GM21529 (cell line): ENCODE data around the gene GPR157.

Experiments
- ATAC-seq: cut with Tn5 transposase; IDR thresholded peaks from one replicate; pipeline ENCODE4 v1.9.1; 2021; ENCODE audit not compliant: unreplicated experiment

GPR157 gene

DNA sequence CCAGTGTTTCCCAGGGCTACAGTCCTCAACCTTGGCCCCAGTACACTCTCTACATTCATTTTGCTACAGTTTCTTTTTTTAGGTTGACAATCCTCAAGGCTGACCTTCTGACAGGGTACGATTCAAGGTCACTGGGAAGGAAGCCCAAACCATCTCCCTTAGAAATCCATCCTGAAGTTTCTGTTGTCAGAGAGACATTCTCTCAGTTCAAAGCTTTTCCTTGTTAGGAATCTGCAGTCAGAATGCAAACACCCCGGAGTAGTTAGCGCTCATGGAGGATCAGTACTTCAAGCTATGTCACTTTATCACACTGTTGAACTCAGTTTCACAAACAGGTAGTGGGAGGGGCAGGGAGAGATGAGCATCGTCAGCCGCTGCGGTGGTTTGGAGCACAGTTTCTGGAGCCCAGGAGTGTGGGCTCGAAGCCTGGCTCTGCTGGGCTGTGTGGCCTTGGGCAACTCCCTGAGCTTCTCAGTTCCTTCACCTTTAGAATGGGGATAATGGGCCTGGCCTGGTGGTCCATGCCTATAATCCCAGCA lies 63.6 kb downstream of the GPR157 start:
- ATAC-seq: no peak

- ATAC-seq: no peak
These were observed 66.1 kb downstream of the GPR157 start for GRCh38 chr1:9062846-9063245.

DNA sequence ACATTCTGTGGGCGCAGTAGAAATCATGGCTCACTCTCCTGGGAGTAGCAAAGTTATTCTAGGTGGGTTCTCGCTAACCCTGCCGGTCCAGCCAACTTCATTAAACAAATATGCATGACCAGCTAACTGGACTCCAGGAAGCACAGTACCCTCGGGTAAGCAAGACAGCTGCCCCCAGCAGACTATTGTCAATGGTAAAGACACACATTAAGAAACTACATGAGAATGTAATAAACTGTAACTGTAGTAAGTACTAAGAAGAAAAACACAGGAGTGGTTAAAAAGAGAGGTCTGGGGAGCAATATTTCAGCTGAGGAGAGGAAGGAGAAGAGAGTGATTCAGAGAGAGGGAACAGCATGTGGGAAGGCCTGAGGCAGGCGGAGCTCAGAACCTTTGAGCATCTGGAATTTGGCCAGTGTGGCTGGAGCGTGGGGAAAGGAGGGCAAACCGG lies 66.9 kb downstream of the GPR157 start:
- no peak for ATAC-seq

GRCh38 chr1:9061252-9061960 lies 67.5 kb downstream of the GPR157 start:
- no peak for ATAC-seq

DNA sequence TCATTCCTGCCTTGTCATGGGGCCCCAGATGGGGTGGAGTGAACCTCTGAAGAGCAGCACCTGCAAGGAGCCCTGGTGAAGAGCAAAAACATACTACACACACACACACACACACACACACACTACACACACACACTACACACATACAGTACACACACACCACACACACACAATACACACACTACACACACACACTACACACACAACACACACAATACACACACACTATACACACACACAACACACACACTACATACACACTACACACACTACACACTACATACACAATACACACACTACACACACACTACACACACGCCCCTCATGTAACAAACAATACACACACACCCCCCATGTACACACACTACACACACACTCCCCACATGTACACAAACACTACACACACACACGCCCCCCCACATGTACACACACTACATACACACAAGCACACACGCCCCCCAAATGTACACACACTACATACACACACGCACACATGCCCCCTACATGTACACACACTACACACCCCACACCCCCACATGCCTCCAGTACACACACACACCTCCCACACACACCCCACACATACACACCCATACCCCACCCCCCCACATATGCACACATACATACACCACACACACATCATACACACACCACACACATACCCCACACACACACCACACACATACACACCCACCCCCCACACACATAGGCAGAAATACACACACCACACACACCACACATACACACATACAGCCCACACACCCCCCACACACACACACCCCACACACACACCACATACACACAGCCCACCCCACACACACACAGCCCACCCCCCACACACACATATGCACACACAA lies 68.8 kb downstream of the GPR157 start:
- no peak for ATAC-seq

- no peak for ATAC-seq
These were observed 70.4 kb downstream of the GPR157 start for GRCh38 chr1:9058465-9058864.

GRCh38 chr1:9057851-9058250 lies 71.1 kb downstream of the GPR157 start:
- ATAC-seq: no peak

- no peak for ATAC-seq
These were observed 76.4 kb downstream of the GPR157 start for GRCh38 chr1:9052272-9053049.

GRCh38 chr1:9051379-9051778 lies 77.5 kb downstream of the GPR157 start:
- no peak for ATAC-seq

- ATAC-seq: no peak
These were observed 78.1 kb downstream of the GPR157 start for GRCh38 chr1:9050803-9051202.
